DMS153 treated with DMSO at 0.1 percent for 48 hours (cell line): ENCODE data around the gene TRMT2A.

Source experiments
- DNase-seq: peaks from one replicate; lab custom pipeline; 2025; ENCODE audit not compliant: unreplicated experiment; lab: John Stamatoyannopoulos, UW

Gene TRMT2A

DNA sequence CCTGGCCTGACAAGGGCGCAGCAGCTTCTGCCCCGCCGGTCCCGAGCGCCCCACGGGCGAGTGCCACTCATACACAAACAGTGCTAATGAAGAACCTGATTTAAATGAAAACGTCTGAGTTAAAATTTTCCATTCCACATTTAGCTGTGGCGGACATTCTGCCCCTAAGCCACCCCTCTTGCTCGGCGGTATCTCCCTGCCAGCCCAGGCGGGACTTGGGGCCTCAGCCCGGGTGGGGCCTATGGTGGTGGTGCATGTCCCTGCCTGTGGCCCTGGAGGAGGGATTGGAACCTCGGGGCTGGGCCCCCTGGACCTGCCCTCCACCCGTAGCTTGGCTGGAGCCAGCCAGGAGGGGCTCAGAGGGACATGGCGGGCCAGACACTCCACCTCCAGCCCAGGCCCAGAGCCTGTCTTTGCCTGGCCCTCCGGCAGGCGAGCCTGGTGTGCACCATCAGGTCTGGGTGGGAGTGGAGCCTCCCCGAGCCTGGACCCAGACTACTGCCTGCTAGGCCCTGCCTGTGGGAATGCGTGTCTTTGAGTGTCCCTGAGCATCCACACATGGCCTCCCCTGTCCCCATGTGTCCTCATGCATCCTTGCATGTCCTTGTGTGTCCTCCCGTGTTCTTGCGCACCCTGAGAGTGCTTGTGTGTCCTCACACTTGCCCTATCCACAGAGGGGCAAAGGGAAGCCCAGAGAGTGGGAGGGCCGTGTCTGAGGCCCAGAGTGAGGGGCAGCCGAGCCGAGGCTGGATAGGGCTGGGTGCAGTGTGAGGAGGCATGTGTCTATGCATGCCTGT, 19.0 kb upstream of the TRMT2A start:
- DNase-seq = no peak

DNA sequence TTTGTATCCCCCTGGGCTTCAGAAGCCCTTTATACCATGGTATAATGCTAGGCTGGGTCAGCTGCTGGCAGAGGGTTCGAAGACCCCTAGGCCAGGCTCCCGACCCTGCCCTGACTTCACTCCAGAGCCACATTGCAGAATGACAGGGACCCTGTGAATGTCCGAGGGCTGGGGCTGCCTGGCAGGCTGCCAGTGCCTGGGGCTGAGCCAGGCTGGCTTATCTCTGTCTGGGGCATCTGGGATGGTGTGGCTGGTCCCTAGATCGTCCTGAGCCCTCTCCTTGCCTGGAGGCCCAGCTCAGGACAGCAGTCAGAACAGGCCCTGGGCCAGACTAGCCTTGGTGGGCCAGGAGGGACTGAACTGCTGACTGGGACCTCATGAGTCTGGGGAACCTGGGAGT, 18.2 kb upstream of the TRMT2A start:
- no peak for DNase-seq

DNA sequence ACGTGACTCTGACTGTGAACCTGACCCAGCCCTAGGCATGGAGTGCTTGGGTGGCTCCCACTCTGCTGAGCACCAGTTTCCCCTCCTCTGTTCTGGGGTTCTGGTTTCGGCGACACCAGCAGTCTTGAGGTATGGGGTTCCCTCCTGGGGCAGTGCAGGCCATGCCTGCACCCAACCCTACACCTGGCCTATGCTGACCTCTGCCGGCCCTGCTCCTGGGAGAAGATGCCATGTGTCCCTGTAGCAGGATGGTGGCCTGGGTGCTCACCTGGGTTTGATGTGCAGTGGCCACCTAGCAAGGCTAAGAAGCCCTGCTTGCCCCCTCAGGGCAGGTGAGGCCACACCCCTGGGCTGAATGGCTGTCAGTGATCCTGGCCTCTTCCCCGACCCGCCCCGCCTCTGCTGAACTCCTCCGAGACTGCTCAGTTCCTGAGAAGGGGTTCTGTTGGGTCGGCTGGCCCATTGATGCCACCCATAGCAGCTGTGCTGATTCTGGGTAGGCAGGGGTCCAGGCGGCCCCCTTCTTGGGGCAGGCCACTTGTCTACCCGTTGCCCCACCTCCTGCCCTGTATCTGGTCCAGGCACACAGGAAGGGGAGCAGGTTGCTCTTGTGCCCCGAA, 17.0 kb upstream of the TRMT2A start:
- DNase-seq = no peak

DNA sequence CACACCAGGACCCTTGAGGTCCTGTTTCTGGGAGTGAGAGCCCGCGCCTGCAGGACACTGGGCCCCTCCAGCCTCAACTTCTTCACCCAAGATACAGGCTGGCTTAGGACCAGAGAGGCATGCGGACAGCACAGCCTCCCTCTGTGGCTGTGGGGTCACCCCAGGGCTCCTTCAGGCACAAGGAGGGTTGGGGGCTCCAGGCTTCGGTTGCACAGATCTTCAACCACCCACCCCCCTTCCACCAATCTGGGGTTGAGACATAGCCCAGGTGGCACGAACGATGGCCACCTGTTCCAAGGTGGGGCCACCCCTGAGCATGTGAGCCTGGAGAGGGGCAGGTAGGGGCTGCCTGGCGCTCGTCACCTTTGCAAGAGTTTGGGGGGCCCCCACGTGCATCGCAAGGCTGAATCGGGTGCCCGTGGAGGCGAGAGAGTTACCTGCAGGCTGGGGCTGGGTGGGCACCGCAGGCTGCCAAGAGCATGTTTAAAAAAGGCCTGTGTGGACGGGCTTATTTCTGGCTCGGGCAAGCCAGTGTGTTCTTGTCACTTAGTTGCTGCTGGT, 15.7 kb upstream of the TRMT2A start:
- DNase-seq = no peak

DNA sequence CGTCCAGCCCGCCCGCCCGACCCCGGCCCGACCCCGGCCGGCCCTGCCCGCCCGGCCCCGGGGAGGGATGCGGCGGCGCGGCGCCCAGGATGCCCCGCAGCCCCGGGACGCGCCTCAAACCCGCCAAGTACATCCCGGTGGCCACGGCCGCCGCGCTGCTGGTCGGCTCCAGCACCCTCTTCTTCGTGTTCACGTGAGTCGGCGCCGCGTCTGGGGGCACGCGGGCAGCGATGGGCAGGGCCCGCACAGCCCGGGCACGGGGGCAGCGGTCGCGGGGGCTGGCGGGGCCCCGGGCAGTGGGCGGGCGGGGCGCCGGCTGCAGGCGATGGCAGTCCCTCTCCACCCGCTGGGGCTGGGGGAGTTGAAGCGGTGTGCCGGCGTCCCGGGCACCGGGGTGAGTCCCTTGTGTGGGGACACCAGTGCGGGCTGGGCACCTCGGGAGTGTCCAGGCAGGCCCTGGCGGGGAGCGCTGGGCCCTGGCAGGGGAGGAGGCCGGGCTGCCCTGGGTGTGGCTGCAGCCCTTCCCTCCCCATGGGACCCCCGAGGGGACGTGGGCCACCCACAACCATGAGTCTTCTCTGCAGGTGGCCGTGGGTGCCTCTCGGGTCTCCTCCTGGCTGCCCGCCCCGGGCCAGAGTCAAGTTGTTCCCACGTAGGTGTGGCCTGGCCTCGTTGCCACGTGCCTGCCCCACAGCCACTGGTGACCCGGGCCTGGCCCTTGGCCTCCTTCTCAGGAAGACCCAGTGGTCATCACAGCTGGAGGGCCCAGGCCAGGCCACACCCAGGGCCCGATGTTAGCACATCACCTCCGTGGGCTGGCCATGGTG, 15.0 kb upstream of the TRMT2A start:
- no peak for DNase-seq

DNA sequence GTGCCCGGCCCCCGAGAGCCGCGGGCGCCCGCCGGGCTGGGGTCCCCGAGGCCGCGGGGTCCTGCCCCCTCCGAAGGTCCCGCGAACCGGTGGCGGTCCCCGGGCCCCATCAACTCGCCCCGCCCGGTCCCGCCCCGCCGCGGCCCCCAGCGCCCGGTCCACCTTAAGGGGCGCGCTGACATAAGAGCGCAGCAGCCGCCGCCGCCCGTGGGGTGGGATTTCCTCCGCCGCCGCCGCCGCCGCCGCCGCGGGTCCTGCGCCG, 14.5 kb upstream of the TRMT2A start, which contains the start of gene ZDHHC8:
Gene ZDHHC8 (plus strand): TSS at position 208 of the 262 bp plus-strand sequence. CDS start 144 bp downstream, outside the sequence.
- DNase-seq = no peak

DNA sequence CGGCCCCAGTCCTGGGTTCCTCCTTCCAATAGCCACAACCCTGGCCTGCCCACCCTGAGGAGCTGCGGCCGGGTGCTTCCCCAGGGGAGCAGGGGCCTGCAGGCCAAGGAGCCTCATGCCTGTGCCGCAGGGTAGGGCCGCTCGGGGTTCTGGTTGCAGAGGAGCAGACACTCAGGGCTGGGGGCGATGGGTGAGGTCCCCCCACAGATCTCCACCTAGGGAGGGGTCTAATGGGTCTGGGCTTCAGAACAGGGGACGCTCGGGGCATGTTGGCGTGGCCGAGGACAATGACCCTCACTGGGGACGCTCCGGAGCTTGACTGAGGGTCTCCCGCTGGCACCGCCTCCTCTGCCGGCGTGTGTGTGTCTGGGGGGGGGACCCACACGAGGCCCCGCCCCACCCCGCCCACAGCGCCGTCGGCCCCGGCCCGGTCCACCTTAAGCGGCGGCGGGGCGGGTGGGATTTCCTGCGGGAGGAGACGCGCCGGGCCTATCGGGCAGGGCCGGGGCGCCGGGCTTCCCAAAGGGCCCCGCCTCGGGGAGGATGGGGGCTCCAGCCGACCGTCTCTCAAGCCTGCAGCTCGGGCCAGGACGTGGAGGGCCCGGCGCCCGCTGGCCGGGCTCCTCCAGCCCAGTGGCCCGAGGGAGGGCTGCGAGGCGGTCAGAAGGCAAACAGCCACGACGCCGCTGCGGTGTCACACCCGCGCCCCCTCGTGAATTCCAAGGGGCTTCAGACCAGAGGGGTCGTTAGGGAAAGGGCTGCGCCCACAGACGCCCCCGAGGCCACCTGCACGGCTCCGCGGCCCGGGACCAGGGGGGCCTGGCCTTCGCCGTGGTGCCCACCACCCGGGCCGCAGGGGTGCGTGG, 13.9 kb upstream of the TRMT2A start:
- peak; percentile 3 for DNase-seq

DNA sequence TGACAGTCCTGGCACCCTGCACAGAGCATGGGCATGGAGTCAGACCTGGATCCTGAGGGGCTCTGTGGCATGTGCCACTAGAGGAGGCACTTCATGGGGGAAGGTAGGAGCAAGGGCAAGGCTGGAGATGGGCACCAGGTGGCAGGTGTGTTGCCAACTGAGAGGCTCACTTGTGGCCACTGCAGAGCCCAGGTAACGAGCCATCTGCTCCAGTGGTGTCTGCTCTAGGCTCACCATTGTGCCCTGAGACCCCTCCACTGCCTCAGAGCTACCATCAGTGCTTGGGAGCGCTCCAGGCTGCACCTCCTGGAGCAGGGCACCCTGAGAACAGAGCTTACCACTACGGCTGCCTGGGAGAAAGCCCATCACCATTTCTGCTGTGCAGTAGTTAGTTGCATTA, 13.3 kb upstream of the TRMT2A start:
- peak; percentile 3 for DNase-seq

DNA sequence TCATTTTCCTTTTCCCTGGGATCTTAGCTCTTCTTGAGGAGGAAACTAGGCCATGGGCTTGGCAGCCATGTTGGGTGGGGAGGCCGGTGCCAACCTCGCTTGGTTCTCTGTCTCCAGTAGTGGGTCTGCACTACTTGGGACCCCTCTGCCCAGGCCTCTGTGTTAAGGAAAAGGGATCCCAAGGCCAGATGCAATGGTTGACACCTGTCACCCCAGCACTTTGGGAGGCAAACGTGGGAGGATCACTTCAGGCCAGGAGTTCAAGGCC, 12.7 kb upstream of the TRMT2A start:
- no peak for DNase-seq

DNA sequence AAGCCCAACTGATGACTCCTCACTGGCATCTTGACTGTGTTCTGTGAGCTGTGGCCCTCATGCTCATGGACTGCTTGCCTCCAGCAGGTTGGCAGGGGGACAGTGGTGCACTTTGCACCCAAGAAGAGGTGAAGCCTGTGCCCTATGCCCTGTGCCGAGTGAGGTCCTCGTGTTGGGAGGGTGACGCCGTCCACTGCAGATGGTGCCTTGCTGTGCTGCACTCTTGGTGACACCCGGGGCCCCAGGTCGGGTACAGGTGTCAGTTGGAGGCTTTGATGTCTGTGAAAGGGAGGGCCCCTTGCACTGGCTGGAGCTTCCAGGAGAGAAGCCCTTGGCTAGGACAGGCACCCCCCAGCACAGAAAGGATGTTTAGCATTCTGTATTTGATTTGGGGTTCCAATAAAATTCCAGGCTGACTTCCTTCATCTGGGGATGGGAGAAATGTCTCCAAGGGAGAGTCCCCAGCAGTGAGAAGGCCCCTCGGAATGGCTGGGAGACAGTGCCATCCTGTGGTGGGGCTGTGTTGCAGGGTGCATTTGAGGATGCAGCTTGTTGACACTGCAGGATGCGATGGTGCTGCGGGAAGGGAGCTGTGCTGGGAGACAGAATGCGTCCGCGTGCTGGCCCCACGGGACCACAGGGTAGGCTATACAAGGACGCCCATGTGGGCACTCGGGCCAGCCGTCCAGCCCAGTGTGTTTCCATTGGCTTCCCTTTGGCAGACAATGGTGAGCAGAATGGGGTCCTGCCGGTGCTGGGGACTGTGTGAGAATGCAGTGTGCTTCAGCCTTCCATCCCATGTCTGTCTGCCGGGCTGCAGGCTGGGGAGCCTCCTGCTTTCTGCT, 12.1 kb upstream of the TRMT2A start:
- DNase-seq = peak; percentile 19

DNA sequence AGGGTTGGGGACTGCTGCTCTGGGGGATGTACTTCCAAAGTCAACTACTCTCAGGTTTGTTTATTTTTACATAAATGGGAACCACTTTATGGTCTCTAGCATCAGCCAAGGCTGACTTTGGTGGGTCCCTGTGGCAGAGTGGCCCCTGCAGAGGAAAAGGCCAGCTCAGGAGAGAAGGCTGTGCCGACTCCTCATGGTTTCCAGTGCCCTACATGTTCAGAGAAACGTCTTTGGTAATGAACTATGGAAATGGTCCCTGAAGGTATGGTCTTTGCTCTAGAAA, 11.5 kb upstream of the TRMT2A start:
- DNase-seq = no peak

DNA sequence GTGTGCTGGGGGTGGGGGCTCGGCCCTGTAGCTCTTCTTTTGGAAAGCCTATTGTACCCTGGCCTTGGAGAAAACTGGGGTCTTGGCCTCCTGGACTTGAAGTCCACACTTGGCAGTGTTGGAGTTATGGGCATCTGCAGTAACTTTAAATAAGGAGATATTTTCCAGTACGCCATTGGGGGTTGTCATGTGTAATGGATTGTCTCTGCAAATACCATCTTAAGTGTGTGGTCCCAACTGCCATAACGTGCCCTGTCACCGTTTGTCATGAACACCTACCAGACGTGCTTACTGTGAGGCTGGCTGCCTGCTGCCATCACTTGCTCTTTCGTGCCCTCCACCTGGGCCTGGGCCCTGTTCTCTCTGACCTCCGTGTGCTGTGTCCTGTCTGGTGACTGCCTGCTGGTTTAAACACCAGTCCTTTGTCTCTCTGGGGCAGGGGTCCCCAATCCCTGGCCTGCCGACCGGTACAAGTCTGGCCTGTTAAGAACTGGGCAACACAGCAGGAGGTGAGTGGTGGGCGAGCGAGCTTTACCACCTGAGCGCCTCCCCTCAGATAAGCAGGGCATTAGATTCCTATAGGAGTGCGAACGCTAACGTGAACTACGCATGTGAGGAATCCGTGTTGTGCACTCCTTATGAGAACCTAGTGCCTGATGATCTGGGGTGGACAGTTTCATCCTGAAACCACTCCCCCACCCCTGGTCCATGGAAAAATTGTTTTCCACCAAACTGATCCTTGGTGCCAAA, 11.0 kb upstream of the TRMT2A start:
- DNase-seq = no peak

DNA sequence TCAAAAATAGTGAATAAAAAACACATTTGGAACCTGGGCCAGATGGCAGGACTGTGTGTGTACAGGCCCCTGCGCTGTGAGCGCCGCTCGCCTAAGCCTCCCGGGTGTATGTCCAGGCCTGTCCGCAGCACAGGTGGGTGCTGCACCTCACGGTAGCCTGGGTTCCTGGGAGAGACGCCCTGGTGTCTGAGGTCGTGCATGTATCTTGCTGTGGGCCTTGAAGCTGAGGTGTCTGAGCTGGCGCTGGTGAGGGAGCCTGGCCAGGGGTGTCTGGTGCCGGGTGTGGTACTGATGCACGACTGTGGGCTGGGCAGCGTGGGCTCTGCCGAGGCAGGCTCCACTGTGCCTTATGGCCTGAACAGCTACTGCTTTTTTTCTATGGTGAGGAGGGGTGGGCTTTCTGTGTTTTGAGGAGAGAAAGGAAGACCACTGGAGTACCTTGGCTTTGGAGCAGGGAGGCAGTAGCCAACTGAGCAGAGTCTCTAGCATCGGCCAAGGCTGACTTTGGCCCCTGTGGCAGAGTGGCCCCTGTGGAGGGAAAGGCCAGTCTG, 10.4 kb upstream of the TRMT2A start:
- DNase-seq = no peak

DNA sequence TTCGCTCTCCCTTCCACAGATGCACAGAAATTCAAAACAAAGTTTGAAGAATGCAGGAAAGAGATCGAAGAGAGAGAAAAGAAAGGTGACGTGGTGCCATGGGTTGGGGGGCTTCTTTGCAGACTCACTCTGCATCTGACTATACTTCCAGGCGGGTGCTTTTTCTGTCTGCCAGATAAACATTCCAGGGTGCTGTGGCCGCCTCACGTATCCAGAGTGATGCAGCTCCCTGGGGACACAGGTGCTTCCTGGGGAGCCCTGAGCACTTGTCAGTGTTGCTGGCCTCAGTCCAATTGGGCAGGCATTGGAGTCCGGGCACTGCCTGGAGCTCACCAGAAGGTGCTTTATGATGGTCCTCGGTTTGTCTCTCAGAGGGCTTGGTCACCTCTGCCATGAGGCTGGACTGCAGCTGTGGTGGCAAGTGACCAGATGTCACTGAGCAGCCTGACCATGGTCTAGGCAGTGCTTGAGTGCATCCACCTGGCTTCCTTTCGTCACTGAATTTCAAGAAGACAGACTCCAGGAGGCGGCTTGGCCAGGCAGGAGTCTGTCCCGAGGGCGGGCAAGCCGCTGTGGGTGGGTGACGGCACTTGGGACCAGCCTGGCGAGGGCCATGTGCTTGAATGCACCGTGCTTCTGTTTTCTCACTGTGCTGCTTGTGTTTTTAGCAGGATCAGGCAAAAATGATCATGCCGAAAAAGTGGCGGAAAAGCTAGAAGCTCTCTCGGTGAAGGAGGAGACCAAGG, 9.4 kb upstream of the TRMT2A start:
- DNase-seq = no peak

DNA sequence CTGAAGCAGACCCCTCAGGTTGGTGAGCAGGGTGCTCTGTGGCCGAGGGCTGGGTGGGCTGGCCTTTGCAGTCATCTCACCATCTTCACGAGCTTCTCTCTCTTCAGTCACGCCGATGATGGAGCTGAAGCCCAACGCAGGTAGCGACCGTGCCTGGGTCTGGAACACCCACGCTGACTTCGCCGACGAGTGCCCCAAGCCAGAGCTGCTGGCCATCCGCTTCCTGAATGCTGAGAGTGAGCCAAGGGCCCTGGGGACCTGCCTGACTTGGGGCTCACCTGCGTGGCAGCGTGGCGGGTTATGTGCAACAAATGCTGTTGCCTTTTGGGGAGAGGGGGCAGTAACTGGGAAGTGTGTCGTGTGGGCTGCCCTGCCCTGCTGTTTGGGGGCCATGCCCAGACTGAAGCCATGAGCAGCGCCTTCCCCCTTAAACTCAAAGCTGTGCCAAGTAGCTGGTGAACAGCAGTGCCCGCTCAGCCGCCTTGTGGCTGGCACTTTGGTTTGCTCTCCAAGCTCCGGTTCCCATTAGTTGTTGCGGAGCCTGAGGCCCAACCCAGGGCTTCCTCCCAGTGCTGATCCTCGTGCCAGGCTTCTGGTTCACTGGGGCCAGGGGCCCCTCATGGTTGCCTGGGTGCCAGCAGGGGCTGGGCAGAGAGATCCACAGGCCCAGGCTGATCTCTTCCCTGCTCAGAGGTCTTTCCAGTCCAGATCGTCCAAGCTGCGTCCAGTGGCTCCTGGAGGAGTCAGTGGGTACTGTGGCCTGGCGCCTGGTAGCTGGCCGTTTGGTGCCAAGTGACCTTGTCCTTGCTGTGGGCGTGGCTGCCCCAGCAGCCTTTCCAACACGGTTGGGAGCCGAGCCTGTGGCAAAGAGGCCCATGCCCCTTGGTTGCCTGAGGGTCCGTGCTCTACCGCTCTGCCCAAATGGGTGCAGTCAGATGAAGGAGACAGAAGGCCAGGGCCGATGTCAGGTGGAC, 8.5 kb upstream of the TRMT2A start:
- DNase-seq = no peak

DNA sequence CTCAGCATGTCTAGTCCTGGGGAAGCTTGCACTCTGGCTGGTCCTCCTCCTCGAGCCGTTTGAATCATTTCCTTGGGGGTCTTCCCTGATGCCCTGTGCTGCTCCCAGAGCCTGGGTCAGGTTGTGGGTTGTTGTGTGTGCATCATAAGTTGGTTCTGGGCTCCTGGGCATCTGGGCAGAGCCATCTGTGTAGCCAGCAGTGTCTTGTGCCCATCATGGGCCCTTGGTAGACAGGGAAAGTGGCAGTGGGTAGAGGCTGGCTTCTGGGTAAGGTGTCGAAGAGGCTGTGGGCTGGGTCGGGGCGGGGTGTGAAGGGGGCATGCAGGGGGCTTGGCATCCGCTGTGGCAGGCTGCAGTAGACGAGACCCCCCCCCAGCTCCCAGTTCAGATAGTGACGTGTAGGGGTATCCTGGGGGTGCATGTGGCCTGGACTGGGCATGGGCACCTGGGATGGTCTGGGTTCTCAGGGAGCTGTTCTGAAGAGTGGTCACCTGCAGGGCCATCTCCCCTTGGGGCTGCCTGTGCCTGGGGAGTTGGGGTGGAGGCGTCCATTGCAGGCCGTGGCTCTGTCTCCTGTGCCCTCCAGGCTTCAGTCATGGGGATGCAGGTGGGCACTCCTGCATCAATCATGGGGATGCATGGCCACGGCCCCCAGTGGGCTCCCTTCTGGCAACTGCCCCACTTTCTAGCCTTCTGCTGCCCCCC, 7.2 kb upstream of the TRMT2A start:
- DNase-seq = no peak
